HUDEP-2 (cell line): ENCODE results near the gene PPP1R13B.
"Not testable (repeated sequence)": the region's sequence is repeated elsewhere in the genome, so short reads cannot be mapped to it uniquely, and the experiment has no call there.

Experiments used
- DNase-seq, 76 experiments: peaks; one replicate each; lab custom pipeline; 2025; ENCODE audit not compliant: unreplicated experiment in 76 of 76; lab: John Stamatoyannopoulos, UW

PPP1R13B gene

GRCh38 chr14:103803661-103804060 is 43.7 kb downstream of the PPP1R13B start:
- no peak for DNase-seq

- DNase-seq: no peak
These were observed 45.0 kb downstream of the PPP1R13B start for GRCh38 chr14:103802356-103802755.

DNA sequence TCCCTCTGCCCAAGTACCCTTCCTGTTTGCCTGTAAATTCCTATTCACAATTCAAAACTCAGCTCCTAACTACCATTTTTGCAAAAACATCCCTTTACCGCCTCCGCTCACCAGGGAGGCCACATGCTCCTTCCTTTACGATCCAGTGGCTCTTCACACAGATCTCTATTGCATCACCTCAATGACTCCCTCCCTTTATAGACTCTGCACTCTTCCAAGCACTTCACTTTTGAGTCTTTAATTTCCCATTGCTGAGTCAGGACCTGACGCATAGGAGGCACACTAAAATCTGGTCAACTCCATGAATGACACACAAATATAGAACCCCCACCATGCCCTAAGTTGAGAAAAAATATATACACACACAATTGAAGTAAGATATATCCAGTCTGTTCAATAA is 45.9 kb downstream of the PPP1R13B start:
- DNase-seq: no peak

DNA sequence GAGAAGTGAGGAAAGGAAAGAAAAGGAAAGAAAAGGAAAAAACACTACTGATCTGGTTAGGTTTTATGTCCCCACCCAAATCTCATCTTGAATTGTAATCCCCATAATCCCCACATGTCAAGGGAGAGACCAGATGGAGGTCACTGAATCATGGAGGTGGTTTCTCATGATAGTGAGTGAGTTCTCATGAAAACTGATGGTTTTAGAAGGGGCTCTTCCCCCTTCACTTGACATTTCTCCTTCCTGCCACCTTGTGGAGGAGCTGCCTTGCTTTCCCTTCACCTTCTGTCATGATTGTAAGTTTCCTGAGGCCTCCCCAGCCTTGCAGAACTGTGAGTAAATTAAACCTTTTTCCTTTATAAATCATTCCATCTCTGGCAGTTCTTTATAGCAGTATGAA is 54.2 kb downstream of the PPP1R13B start:
- DNase-seq: peak in 3 of 76 experiments; percentile 0 to 15 (median 4)

- DNase-seq: no peak
These were observed 59.3 kb downstream of the PPP1R13B start for GRCh38 chr14:103788086-103788485.

DNA sequence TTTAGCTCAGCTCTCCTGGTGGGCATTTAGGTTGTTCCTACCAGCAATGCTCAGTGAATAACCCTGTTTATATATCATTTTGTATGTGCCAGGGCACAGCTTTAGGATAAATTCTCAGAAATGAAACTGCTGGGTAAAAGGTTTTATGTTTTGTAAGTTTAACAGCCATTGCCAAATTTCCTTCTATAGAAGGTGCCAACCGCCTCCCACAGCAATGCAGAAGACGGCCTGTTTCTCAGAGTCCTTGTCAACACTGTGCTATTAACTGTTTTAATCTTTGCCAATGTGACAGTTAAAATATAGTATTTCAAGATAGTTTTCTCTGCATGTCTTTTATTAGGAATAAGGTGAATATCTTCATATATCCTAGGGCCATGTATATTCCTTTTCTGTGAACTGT is 65.0 kb downstream of the PPP1R13B start:
- DNase-seq: no peak

GRCh38 chr14:103776319-103776718 is 71.1 kb downstream of the PPP1R13B start:
- not testable (repeated sequence) for DNase-seq

- no peak for DNase-seq
These were observed 71.9 kb downstream of the PPP1R13B start for GRCh38 chr14:103775506-103775905.

- DNase-seq: no peak
These were observed 73.9 kb downstream of the PPP1R13B start for GRCh38 chr14:103773521-103773920.

- no peak for DNase-seq
These were observed 75.2 kb downstream of the PPP1R13B start for GRCh38 chr14:103772078-103772712.

DNA sequence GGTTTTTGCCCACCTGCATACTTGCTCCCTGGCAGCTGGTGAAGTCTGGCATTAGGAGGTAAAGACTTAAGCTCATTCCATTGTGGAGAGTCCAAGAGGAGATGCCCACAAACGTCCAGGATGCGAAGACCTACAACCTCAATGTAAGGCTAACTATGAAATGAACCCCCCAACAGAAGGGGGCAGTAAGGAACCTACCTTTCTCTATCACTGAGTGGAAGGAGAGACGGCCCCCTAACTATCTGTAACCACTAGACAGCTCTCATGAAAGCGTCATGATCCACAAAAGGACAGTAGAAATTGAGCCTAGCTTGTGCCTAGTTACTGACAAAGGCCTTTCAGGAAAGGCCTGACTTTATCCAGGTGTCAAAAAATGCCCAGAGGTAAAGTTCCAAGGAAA is 76.5 kb downstream of the PPP1R13B start:
- DNase-seq: no peak

- no peak for DNase-seq
These were observed 76.9 kb downstream of the PPP1R13B start for GRCh38 chr14:103770500-103770899.

DNA sequence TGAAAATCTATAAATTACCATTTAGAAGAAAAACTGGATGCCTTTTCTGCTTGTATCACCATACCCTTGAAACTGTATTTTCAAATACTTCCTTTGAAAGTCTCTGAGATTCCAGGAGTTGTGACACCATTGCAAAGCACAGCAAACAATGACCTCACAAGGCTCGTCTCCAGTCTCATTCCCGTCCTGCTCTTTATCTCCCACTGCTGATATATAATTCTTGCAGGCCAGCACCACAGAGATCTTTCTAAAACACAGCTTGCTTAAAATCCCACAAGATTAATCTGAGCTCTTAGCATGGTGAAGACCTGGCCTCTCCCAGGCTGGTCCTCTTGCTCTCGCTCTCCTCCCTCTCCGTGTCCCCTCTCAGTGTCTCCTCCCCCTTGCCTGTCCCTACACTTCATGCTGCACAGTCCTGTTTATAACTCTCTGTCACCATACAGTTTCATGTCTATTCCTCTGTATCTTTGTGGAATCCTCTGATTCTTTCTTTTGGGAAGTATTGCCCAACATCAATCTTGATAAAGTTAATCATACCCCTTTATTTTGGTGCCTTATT is 80.0 kb downstream of the PPP1R13B start:
- no peak for DNase-seq

DNA sequence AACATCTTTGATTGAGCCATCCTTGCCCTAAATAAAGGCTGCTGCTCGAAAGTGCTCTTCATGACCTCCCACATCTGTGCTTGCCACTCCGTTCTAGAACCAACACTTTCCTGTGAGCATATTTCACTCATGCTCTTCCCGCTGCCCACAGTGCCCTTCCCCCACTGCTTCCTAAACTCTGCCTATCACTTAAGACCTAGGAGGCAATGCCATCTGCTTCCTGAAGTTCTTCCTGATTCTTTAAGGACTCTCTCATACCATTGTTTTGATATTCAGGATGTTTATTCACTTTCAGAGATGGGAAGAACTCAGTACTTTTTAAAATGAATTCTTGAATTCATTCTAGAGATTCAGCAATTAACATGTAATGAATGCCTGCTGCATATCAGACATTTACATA is 81.8 kb downstream of the PPP1R13B start:
- no peak for DNase-seq

- no peak for DNase-seq
These were observed 83.5 kb downstream of the PPP1R13B start for GRCh38 chr14:103763730-103764488.

DNA sequence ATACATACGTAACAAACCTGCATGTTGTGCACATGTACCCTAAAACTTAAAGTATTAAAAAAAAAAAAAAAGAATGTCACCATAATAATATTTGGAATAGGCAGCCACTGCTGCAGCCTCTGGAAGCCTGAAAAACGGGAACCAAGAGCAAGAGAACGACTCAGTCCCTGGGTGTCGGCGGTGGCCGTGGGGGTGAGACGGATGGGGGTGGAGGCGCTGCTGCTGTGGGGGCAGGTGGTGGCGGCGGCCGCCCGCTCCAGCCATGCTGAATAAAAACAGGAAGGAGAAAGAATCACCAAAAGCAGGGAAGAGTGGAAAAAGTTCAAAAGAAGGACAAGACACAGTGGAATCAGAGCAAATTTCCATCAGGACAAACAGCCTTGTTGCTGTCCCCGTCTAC is 84.8 kb downstream of the PPP1R13B start:
- DNase-seq: no peak

GRCh38 chr14:103762036-103762435 is 85.3 kb downstream of the PPP1R13B start:
- no peak for DNase-seq

DNA sequence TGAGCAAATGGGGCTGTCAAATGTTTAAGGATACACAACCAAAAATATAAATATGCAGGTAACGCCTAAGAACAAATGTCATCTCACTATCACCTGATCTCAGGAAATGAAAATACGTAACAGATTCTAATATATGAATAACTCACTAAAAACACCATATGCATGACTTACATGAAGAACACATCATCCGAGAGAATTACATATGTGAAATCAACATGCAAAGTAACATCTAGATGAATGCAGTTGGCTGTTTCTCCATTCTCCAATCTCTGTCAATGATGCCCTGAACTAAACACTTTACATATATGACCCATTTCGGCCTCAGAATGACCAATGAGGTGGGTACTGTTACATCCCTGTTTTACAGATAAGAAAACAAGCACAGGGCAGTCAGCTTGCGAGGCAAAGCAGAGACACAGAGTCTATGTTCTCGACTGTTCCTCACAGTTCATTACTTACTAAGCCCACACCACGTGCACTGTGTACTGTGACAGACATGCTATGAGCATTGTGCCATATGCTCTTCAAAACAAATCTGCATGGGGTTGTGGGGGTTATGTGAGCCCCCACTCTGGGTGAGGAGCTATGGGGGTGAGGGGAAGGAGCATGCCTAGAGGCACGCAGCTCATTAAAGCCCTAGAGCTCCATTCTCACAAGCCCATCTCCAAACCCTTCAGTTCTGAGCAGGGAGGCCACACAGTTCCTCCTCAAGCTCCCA is 89.2 kb downstream of the PPP1R13B start:
- DNase-seq: no peak

GRCh38 chr14:103755060-103755459 is 92.3 kb downstream of the PPP1R13B start:
- no peak for DNase-seq

- DNase-seq: no peak
These were observed 93.6 kb downstream of the PPP1R13B start for GRCh38 chr14:103753774-103754173.

DNA sequence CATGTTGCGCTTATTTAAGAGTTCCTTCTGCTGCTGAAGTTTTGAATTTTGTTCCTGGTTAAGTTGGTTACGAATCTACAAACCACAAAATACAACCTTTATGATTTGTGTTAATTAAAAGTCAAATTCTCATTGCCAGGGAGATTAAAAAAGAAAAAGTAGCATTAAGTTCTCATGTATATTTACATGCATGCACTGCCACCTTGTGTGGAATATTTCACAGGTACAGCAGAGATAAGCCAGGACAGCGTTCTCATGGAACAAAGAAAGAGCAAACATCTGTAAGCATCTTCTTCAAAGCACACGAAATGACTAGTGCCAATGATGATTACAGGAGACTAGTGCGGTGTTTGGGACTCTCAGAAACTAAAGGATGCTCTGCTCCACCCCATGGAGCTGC is 97.5 kb downstream of the PPP1R13B start:
- peak in 4 of 76 experiments; percentile 9 to 21 (median 16) for DNase-seq
